SU-DHL-6 (cell line): ENCODE results near the gene MYBL2.

ENCODE experiments used
- H2AFZ ChIP-seq: fragments of 200-600 bp; sonication (generic); 2 replicates; pipeline ENCODE4 v1.6.1; 2014; ENCODE audit warnings: low read depth, mild to moderate bottlenecking, moderate library complexity, mixed read lengths, antibody characterized with exemption, low read length; ENCODE audit not compliant: severe bottlenecking
- H3F3A ChIP-seq: fragments of 200-600 bp; shearing (Covaris generic); 2 replicates; pipeline ENCODE4 v1.6.0; 2016; ENCODE audit warnings: antibody characterized with exemption, mild to moderate bottlenecking; ENCODE audit not compliant: insufficient read depth
- H3K27ac ChIP-seq: fragments of 200-600 bp; sonication (generic); 2 replicates; pipeline ENCODE4 v1.5.1; 2016; ENCODE audit warnings: low read depth, mild to moderate bottlenecking, low read length, moderate library complexity, mixed read lengths
- H3K27me3 ChIP-seq: fragments of 200-600 bp; sonication (generic), shearing (Covaris generic); 2 replicates; pipeline ENCODE4 v1.6.0; 2014; ENCODE audit warnings: mild to moderate bottlenecking, low read length
- H3K36me3 ChIP-seq: fragments of 200-600 bp; sonication (generic); 2 replicates; pipeline ENCODE4 v1.6.1; 2014; ENCODE audit warnings: mild to moderate bottlenecking, low read length, mixed read lengths
- H3K4me2 ChIP-seq: fragments of 300-600, 200-600 bp; shearing (Covaris generic), sonication (generic); 2 replicates; pipeline ENCODE4 v1.6.0; 2014; ENCODE audit warnings: low read length, low read depth, mild to moderate bottlenecking; ENCODE audit not compliant: poor library complexity, severe bottlenecking
- H3K4me3 ChIP-seq: fragments of 200-600 bp; sonication (generic); 2 replicates; pipeline ENCODE4 v1.5.1; 2014; ENCODE audit warnings: antibody characterized with exemption, low read length, mild to moderate bottlenecking, mixed read lengths; ENCODE audit not compliant: insufficient read depth, poor library complexity, severe bottlenecking
- H3K79me2 ChIP-seq: fragments of 200-600 bp; sonication (generic); 2 replicates; pipeline ENCODE4 v1.6.1; 2014; ENCODE audit warnings: mild to moderate bottlenecking, low read length, moderate library complexity; ENCODE audit not compliant: insufficient read depth
- H3K9ac ChIP-seq: fragments of 200-600 bp; sonication (generic); 2 replicates; pipeline ENCODE4 v1.7.0; 2014; ENCODE audit warnings: mild to moderate bottlenecking, low read length
- H3K9me2 ChIP-seq: fragments of 200-600 bp; sonication (generic); replicated peaks from 2 replicates; pipeline ENCODE4 v1.6.1; 2014; ENCODE audit warnings: low read length; ENCODE audit not compliant: insufficient read depth
- H3K9me3 ChIP-seq: fragments of 200-600 bp; sonication (generic); 2 replicates; pipeline ENCODE4 v1.6.1; 2014; ENCODE audit warnings: low read length, mixed read lengths; ENCODE audit not compliant: insufficient read depth
- H4K20me1 ChIP-seq: fragments of 200-600 bp; sonication (generic); 2 replicates; pipeline ENCODE4 v1.6.1; 2014; ENCODE audit warnings: low read depth, mild to moderate bottlenecking, antibody characterized with exemption, low read length, moderate library complexity, mixed read lengths
- CTCF ChIP-seq: fragments of 200-600 bp; sonication (generic); IDR thresholded peaks from one replicate; pipeline ENCODE4 v1.5.1; 2017; ENCODE audit warnings: antibody characterized with exemption, mild to moderate bottlenecking, low read length, moderate library complexity; ENCODE audit not compliant: insufficient read depth, poor library complexity, severe bottlenecking
- EZH2phosphoT487 ChIP-seq: fragments of 200-600 bp; sonication (generic), shearing (Covaris generic); conservative IDR thresholded peaks from 2 replicates; pipeline ENCODE4 v1.6.1; 2018; ENCODE audit warnings: mild to moderate bottlenecking, antibody characterized with exemption, low read length, moderate library complexity, mixed read lengths

MYBL2 gene

DNA sequence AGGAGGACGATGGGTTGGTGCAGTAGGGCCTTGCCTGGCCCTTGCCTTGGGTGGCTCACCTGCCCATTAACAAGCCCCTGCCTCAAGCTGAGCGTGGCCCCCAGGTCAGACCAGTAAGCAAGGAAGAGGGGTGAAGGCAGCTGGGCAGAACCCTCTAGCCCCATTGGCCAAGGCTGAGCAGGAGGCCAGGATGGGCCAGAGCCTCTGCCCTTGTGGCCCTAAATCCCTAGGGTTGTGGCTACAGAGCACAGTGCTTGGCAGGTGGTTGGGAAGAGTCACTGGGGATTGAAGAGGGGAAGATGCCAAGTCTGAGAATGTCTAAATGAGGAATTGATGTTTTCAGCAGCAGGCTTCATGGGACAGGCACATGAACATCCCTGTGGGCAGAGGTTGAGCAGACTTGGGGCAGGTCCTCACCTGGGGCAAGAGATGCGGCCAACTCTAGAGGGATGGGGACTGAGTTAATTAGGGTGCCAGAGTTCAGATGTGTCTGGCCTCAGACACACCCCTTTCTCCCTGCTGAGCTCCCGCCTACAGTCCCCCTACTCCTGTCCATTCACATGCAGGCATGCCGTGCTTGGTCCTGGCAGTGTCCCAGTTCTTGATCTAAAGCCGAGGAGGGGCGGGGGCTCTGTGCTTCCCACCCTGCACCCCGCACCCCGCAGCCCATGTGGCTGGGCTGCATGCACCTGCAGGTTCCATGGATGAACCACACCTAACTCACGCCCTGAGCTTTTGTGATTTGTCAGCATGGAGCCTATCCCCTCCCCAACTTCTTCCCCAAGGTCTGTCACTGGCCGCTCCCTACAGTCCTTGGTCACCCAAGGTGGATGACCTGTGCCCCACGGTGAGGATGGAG, 50.1 kb downstream of the MYBL2 start:
- H3K27me3 ChIP-seq: no peaks in the 10 kb centered on the region
- no peak overlapping the region for H2AFZ ChIP-seq
- H3K4me3 ChIP-seq: no peak overlapping the region
- H3K9me3 ChIP-seq: no peaks in the 10 kb centered on the region
- no peaks in the 10 kb centered on the region; the same call in 1 of the 2 replicates for H3K36me3 ChIP-seq
- TF ChIP-seq EZH2phosphoT487 (no peak), CTCF (no peak)
- no peak overlapping the region for H3K4me2 ChIP-seq
- H3K27ac ChIP-seq: no peak overlapping the region
- no peaks in the 10 kb centered on the region for H3K79me2 ChIP-seq
- H4K20me1 ChIP-seq: no peaks in the 10 kb centered on the region
- no peaks in the 10 kb centered on the region for H3K9me2 ChIP-seq
- peaks cover under 1% of the 10 kb centered on the region; the same call in 1 of the 2 replicates for H3F3A ChIP-seq
- H3K9ac ChIP-seq: no peak overlapping the region

DNA sequence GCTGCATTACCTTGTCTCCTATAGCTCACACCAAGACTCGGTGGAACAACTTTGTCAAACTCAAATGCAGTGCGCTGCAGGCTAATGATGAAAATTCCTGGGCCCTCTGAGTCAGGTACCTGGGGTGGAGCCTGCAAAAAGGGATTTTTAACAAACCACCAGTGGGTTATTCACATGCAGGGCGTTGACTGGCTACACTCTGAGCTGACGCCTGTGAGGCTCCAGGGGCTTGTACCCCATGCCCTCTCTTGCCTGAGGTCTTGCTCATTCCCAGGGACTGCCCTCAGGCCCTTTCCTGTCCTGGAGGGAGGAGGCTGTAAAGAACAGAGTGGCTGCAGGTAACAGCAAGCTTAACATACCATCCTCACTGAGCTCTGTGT, 50.7 kb downstream of the MYBL2 start:
- no peak overlapping the region for H3K4me3 ChIP-seq

DNA sequence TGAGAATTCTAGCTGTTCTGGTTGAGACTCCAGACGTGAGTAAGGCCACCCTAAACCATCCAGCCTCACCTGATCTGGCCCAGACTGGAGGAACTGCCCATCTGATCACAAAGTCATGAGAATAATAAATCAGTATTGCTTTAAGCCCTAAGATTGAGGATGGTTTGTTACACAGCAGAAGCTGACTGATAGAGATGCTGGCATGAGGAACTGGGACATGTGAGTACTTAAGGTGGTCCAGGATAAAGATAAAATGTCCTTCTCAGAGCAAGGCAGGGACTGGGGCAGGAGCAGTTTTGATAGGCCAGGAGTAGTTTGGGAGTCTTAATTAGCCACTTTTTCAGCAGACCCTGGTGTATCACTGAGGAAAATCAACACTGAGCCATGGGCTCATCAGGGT, 53.1 kb downstream of the MYBL2 start:
- H3K4me2 ChIP-seq: no peak overlapping the region
- H3K9me3 ChIP-seq: no peaks in the 10 kb centered on the region
- H3K4me3 ChIP-seq: no peak overlapping the region
- TF ChIP-seq CTCF (no peak), EZH2phosphoT487 (no peak)
- H3K9ac ChIP-seq: no peak overlapping the region
- no peaks in the 10 kb centered on the region for H3K79me2 ChIP-seq
- no peaks in the 10 kb centered on the region for H4K20me1 ChIP-seq
- H2AFZ ChIP-seq: no peak overlapping the region
- H3F3A ChIP-seq: peaks cover 4% of the 10 kb centered on the region; the same call in 1 of the 2 replicates
- H3K36me3 ChIP-seq: no peaks in the 10 kb centered on the region
- no peaks in the 10 kb centered on the region for H3K9me2 ChIP-seq
- no peaks in the 10 kb centered on the region for H3K27me3 ChIP-seq
- no peak overlapping the region for H3K27ac ChIP-seq

More for the DNA sequence above, 50.7 kb downstream of the MYBL2 start:
- Histone ChIP-seq H2AFZ (no peak overlapping the region), H3K27ac (no peak overlapping the region), H3K9me3 (no peaks in the 10 kb centered on the region), H3K36me3 (no peaks in the 10 kb centered on the region; the same call in 1 of the 2 replicates), H3K79me2 (no peaks in the 10 kb centered on the region), H3K27me3 (no peaks in the 10 kb centered on the region), H3F3A (peaks cover 4% of the 10 kb centered on the region; the same call in 1 of the 2 replicates), H3K9ac (no peak overlapping the region), H4K20me1 (no peaks in the 10 kb centered on the region), H3K9me2 (no peaks in the 10 kb centered on the region), H3K4me2 (no peak overlapping the region)
- no peak for TF ChIP-seq CTCF
- no peak for TF ChIP-seq EZH2phosphoT487
